ENCODE measurements around the gene FAM117B.

- TF ChIP-seq ZNF384 (IDR thresholded peaks at IDR 0.05) = no peak
- no peak for TF ChIP-seq NFRKB (IDR thresholded peaks at IDR 0.05)
- no peak for TF ChIP-seq HDGF (IDR thresholded peaks at IDR 0.05; ENCODE audit: borderline replicate concordance)
- no peak for TF ChIP-seq SUZ12 (IDR thresholded peaks at IDR 0.05)
- TF ChIP-seq CTBP1 (IDR thresholded peaks at IDR 0.05; ENCODE audit: borderline replicate concordance) = no peak
- TF ChIP-seq ARNT (IDR thresholded peaks at IDR 0.05) = no peak
- TF ChIP-seq FOXM1 (IDR thresholded peaks at IDR 0.05; ENCODE audit: borderline replicate concordance) = no peak
- no peak for TF ChIP-seq TARDBP (IDR thresholded peaks at IDR 0.05)
- no peak for TF ChIP-seq FOXK2 (IDR thresholded peaks at IDR 0.05)
- no peak for TF ChIP-seq PKNOX1 (IDR thresholded peaks at IDR 0.05)
- TF ChIP-seq ELF4 (IDR thresholded peaks at IDR 0.05) = no peak
- TF ChIP-seq L3MBTL2 (conservative IDR thresholded peaks at IDR 0.05) = no peak
These were observed 123.8 kb downstream of the FAM117B start for GRCh38 chr2:202758604-202759003.

Measured in HEK293T (cell line).